Stomach (tissue), 9 donors: ENCODE measurements around the gene OR52I1. TPM values are rescaled to one million over a fixed set of nuclear protein-coding genes. Genes with fewer than 3 reads are reported as not detected.

ENCODE experiments used
- DNase-seq, 2 donors: peaks; one replicate each; pipeline versions ENCODE4 v3.0.0 to v3.0.0-alpha.2; 2013 to 2019
- H3K27ac ChIP-seq, 5 donors: fragments of 200-600 bp in 4 of 5; sonication (generic) in 4 of 5; one replicate each; pipeline ENCODE4 v1.5.1; 2013 to 2019; ENCODE audit warnings: mild to moderate bottlenecking in 1 of 5, moderate library complexity in 1 of 5
- H3K27me3 ChIP-seq, 3 donors: fragments of 200-600 bp; sonication (generic); one replicate each; pipeline ENCODE4 v1.5.1; 2017 to 2019; ENCODE audit warnings: mixed run types in 1 of 3
- H3K36me3 ChIP-seq, 4 donors: fragments of 200-600 bp; sonication (generic); 1 replicate in 3 of 4; 2 replicates in 1 of 4; pipeline ENCODE4 v1.5.1; 2016 to 2019
- H3K4me1 ChIP-seq, 4 donors: fragments of 200-600 bp; sonication (generic); one replicate each; pipeline ENCODE4 v1.5.1; 2016 to 2019
- H3K4me3 ChIP-seq, 4 donors: fragments of 200-600 bp; sonication (generic) in 3 of 4; one replicate each; pipeline ENCODE4 v1.5.1; 2016 to 2019; ENCODE audit warnings: mild to moderate bottlenecking in 1 of 4
- H3K9me3 ChIP-seq, 4 donors: fragments of 200-600 bp; sonication (generic); one replicate each; pipeline ENCODE4 v1.5.1; 2016 to 2019
- EP300 ChIP-seq: sonication (generic); formaldehyde crosslinking; IDR thresholded peaks from one replicate; pipeline ENCODE4 v1.6.1; 2017; ENCODE audit warnings: antibody characterized with exemption
- POLR2A ChIP-seq, 4 donors: fragments of 450-650 bp; IDR thresholded peaks; one replicate each; pipeline ENCODE4 v1.6.1; 2016; ENCODE audit warnings: antibody characterized with exemption in 4 of 4, control low read depth in 2 of 4, mild to moderate bottlenecking in 1 of 4, moderate library complexity in 1 of 4
- POLR2AphosphoS5 ChIP-seq, 3 donors: sonication (generic); formaldehyde crosslinking; IDR thresholded peaks; one replicate each; pipeline ENCODE4 v1.6.1; 2016; ENCODE audit warnings: antibody characterized with exemption in 3 of 3
- WGBS, 5 donors: extraction: QIAGEN DNeasy Blood & Tissue Kit in 3 of 5; methylation state at CpG; one replicate each; pipeline versions ENCODE4 v1.1.5 to v1.1.7; 2013 to 2018; 5-methylcytosine and 5-hydroxymethylcytosine counted together
- intact Hi-C: fragments of 100-400 bp; cut with DNase I; formaldehyde crosslinking; loops from one replicate; pipeline ENCODE4 v1.15.1; 2023; ENCODE audit warnings: low total_unique reads
- polyA plus RNA-seq, 3 donors: library from polyadenylated mRNA; stranded (reverse); fragments of 200-250 nt; gene quantifications; one replicate each; pipeline ENCODE4 v1.2.3, GENCODE V29; 2013
- total RNA-seq, 5 donors: library from RNA; depleted of rRNA; stranded (reverse); fragments of >200 nt; gene quantifications; one replicate each; pipeline versions ENCODE4 v1.1.0 to v1.2.3, GENCODE V29; 2014 to 2016
- TF ChIP-seq, protein P1 (sequence below), 7 experiments: fragments of 450-650 bp in 4 of 7; fragments of 200-600 bp in 3 of 7; sonication (generic) in 3 of 7; IDR thresholded peaks; one replicate each; pipeline ENCODE4 v1.5.1; 2016 to 2019; ENCODE audit warnings: antibody characterized with exemption in 7 of 7, control low read depth in 2 of 7, mild to moderate bottlenecking in 1 of 7
- donor health status: healthy with polysubstance abuse.
- donor health status: Bipolar disorder and iron deficiency.
- donor health status: healthy.

Gene OR52I1
- total and polyA plus RNA-seq, 8 donors = not detected

DNA sequence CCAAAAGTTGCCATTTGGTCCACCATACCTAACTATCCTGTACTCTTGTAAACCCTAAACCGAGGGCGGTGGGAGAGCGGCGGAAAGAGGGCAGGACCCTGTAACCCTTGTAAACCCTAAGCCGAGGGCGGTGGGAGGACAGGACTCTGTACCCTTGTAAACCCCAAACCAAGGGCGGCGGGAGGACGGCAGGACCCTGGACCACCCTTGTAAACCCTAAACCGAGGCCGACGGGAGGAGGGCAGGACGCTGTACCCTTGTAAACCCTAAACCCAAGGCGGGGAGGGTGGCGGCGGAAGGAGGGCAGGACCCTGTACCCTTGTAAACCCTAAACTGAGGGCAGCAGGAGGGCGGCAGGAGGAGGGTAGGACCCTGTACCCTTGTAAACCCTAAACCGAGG is 24.8 kb upstream of the OR52I1 start:
- WGBS, 5 donors = 90 to 97% (median 91%) methylated on average over 18 of the region's 18 CpGs
- TF ChIP-seq EP300 = no peak
- DNase-seq = no peak
- no peak overlapping the region for H3K4me3 ChIP-seq
- no peaks in the 10 kb centered on the region for H3K4me1 ChIP-seq
- H3K9me3 ChIP-seq = peaks cover 0 to 4% (median 0%) of the 10 kb centered on the region in 4 donors
- no peak overlapping the region for H3K27ac ChIP-seq
- H3K27me3 ChIP-seq = no peaks in the 10 kb centered on the region
- intact Hi-C loops = no loop called here
- no peaks in the 10 kb centered on the region for H3K36me3 ChIP-seq

DNA sequence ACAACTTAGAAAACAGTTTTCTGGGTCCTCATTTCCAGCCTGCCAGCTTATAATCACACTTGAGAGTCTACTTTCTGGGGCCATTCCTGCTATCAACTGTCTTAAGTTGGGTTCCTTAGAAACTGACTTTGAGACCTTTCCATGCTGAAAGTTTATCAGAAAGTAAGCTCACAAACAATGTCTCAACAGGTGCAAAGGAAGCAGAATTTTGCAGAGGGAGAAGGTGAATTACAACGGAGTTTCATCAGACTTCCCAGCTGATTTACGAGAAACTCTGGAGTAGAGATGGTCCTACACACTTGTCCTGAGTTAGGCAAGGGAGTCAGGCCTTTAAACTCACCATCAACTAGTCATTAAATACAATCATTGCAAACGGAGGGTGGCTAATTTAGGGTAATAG is 17.0 kb upstream of the OR52I1 start:
- Histone ChIP-seq H3K4me1 (no peaks in the 10 kb centered on the region), H3K9me3 (no peaks in the 10 kb centered on the region), H3K36me3 (no peaks in the 10 kb centered on the region), H3K27ac (no peak overlapping the region), H3K4me3 (no peak overlapping the region), H3K27me3 (no peaks in the 10 kb centered on the region)
- intact Hi-C loops = no loop called here
- TF ChIP-seq, protein P1, sequence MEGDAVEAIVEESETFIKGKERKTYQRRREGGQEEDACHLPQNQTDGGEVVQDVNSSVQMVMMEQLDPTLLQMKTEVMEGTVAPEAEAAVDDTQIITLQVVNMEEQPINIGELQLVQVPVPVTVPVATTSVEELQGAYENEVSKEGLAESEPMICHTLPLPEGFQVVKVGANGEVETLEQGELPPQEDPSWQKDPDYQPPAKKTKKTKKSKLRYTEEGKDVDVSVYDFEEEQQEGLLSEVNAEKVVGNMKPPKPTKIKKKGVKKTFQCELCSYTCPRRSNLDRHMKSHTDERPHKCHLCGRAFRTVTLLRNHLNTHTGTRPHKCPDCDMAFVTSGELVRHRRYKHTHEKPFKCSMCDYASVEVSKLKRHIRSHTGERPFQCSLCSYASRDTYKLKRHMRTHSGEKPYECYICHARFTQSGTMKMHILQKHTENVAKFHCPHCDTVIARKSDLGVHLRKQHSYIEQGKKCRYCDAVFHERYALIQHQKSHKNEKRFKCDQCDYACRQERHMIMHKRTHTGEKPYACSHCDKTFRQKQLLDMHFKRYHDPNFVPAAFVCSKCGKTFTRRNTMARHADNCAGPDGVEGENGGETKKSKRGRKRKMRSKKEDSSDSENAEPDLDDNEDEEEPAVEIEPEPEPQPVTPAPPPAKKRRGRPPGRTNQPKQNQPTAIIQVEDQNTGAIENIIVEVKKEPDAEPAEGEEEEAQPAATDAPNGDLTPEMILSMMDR (IDR thresholded peaks at IDR 0.05) = no peak
- TF ChIP-seq POLR2AphosphoS5 (IDR thresholded peaks at IDR 0.05) = no peak
- no peak for TF ChIP-seq POLR2A (IDR thresholded peaks at IDR 0.05)
- no peak for TF ChIP-seq EP300
- DNase-seq = no peak
- 41 to 55% (median 46%) methylated on average over 3 of the region's 3 CpGs for WGBS, 5 donors

DNA sequence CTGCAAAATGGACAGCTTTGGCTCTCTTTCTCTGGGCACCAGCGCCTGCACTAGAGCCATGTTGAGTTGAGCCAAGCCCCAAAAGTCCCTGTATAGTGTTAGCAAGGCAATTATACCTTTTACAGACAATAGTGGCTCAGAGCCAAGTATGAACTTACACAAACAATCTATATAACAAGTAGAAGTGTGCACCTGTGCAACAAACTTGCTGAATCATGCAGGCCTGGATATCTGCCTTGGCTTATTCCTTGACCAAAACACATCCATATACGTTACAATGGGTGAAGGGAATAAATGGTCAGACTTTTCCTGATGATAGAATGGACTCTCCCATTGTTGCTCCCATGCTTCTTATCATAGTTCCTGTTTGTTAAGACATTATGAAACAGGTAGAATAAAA is 16.1 kb upstream of the OR52I1 start:
- H3K27me3 ChIP-seq = no peaks in the 10 kb centered on the region
- H3K36me3 ChIP-seq = no peaks in the 10 kb centered on the region
- H3K27ac ChIP-seq = no peak overlapping the region
- no peak for TF ChIP-seq POLR2A (IDR thresholded peaks at IDR 0.05)
- TF ChIP-seq POLR2AphosphoS5 (IDR thresholded peaks at IDR 0.05) = no peak
- TF ChIP-seq, protein P1 (IDR thresholded peaks at IDR 0.05) = no peak
- TF ChIP-seq EP300 = no peak
- no peaks in the 10 kb centered on the region for H3K9me3 ChIP-seq
- DNase-seq = no peak
- H3K4me3 ChIP-seq = no peak overlapping the region
- H3K4me1 ChIP-seq = no peaks in the 10 kb centered on the region
- intact Hi-C loops = no loop called here
- 70 to 78% (median 73%) methylated on average over 2 of the region's 2 CpGs for WGBS, 5 donors

DNA sequence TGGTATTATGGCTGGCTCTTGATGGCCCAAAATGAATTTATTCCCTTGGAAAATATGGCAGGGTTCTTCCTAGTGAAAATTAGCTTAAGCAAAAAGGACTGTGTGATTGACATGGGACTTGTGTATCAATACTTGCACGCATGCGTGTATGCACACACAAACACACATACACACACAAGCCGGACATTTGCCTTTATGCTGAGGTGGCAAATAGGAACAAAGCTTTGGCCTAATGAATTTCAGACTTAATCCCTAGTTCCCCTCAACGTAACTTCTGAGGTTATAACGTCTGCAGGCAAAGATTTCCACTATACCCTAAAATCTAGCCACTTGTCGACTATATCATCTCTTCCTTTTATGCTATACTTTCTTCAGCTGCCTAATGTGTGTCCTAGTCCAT is 15.2 kb upstream of the OR52I1 start:
- intact Hi-C loops = no loop called here
- DNase-seq = no peak
- H3K4me3 ChIP-seq = no peak overlapping the region
- no peaks in the 10 kb centered on the region for H3K4me1 ChIP-seq
- 83 to 94% (median 87%) methylated on average over 6 of the region's 6 CpGs for WGBS, 5 donors
- TF ChIP-seq, protein P1 (IDR thresholded peaks at IDR 0.05) = no peak
- no peaks in the 10 kb centered on the region for H3K36me3 ChIP-seq
- H3K9me3 ChIP-seq = no peaks in the 10 kb centered on the region
- H3K27me3 ChIP-seq = no peaks in the 10 kb centered on the region
- H3K27ac ChIP-seq = no peak overlapping the region

DNA sequence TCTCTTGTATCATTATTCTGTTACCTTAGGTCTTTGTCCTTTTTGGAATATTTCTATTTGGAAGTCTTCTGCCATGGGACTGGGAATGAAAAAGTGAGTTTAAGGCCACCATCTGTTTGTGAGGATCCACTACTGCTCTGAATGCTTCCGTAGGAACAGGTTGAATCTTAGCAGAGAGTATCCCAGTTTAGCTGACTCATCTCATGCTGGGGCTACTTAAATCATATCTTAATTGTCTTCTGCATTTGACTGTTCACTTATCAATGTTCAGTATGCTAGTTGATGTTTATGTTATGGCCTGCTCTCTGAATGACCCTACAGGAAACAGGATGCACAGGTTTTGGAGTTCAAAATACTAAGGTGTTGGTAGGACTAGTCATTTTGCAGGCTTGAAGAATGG is 13.7 kb upstream of the OR52I1 start:
- 75 to 95% (median 89%) methylated on average over 1 of the region's 1 CpG for WGBS, 5 donors
- no peak overlapping the region for H3K27ac ChIP-seq
- no peak for DNase-seq
- H3K4me1 ChIP-seq = no peaks in the 10 kb centered on the region
- peaks cover 0 to 4% (median 0%) of the 10 kb centered on the region in 3 donors for H3K27me3 ChIP-seq
- TF ChIP-seq EP300 = no peak
- TF ChIP-seq, protein P1 (IDR thresholded peaks at IDR 0.05) = no peak
- H3K9me3 ChIP-seq = no peaks in the 10 kb centered on the region
- H3K36me3 ChIP-seq = no peaks in the 10 kb centered on the region
- intact Hi-C loops = no loop called here
- no peak overlapping the region for H3K4me3 ChIP-seq
